ENCODE measurements around the gene HEMK1. TPM values are rescaled to one million over a fixed set of nuclear protein-coding genes. Genes with fewer than 3 reads are reported as not detected.

HEMK1 gene
- total and polyA plus RNA-seq, 2 donors (not counting 1 experiment from before 2014, with no cell fraction given): 34.2 to 43.0 TPM

GRCh38 chr3:50620820-50621219 lies 51.5 kb downstream of the HEMK1 start:
- H3K9me3 Mint-ChIP-seq (ENCODE audit: insufficient read depth): no peaks in the 10 kb centered on the region
- peaks cover 65% of the 10 kb centered on the region for H3K4me1 Mint-ChIP-seq
- POLR2A ChIA-PET: no interaction called here
- Histone ChIP-seq H3K27me3 (replicated peaks in 1 of 4; ENCODE audit: control extremely low read depth in 1 of 4, control insufficient read depth in 3 of 4, insufficient read depth in 4 of 4, low read length in 3 of 4) (no peaks in the 10 kb centered on the region), H3K4me1 (ENCODE audit: control insufficient read depth in 2 of 2, insufficient read depth in 2 of 2, low read length in 2 of 2) (peaks cover 43 to 65% of the 10 kb centered on the region in 2 donors), H3K36me3 (replicated peaks in 1 of 2; ENCODE audit: control extremely low read depth in 1 of 2, control insufficient read depth in 1 of 2, extremely low read depth in 1 of 2, insufficient read depth in 2 of 2, low read length in 1 of 2) (peaks cover 1 to 7% of the 10 kb centered on the region in 2 experiments), H3K4me3 (ENCODE audit: control extremely low read depth in 1 of 5, extremely low read depth in 1 of 5, insufficient read depth in 1 of 5, low read depth in 2 of 5, low read length in 4 of 5) (no peak overlapping the region), H3K9ac (ENCODE audit: low read length) (no peak overlapping the region), H3K79me2 (ENCODE audit: control insufficient read depth, insufficient read depth, low read length) (peaks cover 42% of the 10 kb centered on the region), H3K27ac (ENCODE audit: low read length in 2 of 2) (peak overlapping the region in 1 of 2 donors; percentile 21), H4K20me1 (ENCODE audit: control insufficient read depth, insufficient read depth, low read length, poor library complexity, severe bottlenecking) (peaks cover 19% of the 10 kb centered on the region), H2AFZ (ENCODE audit: insufficient read depth, low read depth, low read length, poor library complexity, severe bottlenecking) (no peak overlapping the region), H3K4me2 (replicated peaks; ENCODE audit: low read depth, low read length, poor library complexity, severe bottlenecking) (no peak overlapping the region), H3K9me3 (ENCODE audit: control extremely low read depth in 1 of 3, control insufficient read depth in 2 of 3, insufficient read depth in 1 of 3, low read length in 2 of 3) (peaks cover 0 to 4% (median 0%) of the 10 kb centered on the region in 3 donors)
- CTCF ChIA-PET: interaction anchor here (14.0 to 17.6 kb wide), 2 partner anchors 31 to 47 kb away, joined by 224 to 541 read pairs; partner anchors contain the start of genes C3orf18 and HEMK1
- WGBS (ENCODE audit: insufficient coverage): no CpG with 5 or more reads among the region's 4 CpGs
- DNase-seq (no peak), ATAC-seq (ENCODE audit: low read depth) (no peak)
- TF ChIP-seq EZH2 (IDR thresholded peaks at IDR 0.05; ENCODE audit: borderline replicate concordance, insufficient read depth, low read depth, low read length, poor library complexity, severe bottlenecking) (no peak), CTCF (IDR thresholded peaks at IDR 0.05) (no peak)
- peak overlapping the region; percentile 50 for H3K27ac Mint-ChIP-seq
- intact Hi-C loops (cut with micrococcal nuclease): no loop called here
- H3K4me3 Mint-ChIP-seq: no peak overlapping the region
- no peaks in the 10 kb centered on the region for H3K27me3 Mint-ChIP-seq

GRCh38 chr3:50622881-50623280 lies 53.6 kb downstream of the HEMK1 start:
- no peak for TF ChIP-seq CTCF (IDR thresholded peaks at IDR 0.05)
- no peak for TF ChIP-seq EZH2 (IDR thresholded peaks at IDR 0.05; ENCODE audit: borderline replicate concordance, insufficient read depth, low read depth, low read length, poor library complexity, severe bottlenecking)
- POLR2A ChIA-PET: no interaction called here
- Mint-ChIP-seq H3K27me3 (no peaks in the 10 kb centered on the region), H3K9me3 (ENCODE audit: insufficient read depth) (no peaks in the 10 kb centered on the region), H3K4me1 (peaks cover 58% of the 10 kb centered on the region), H3K4me3 (no peak overlapping the region), H3K27ac (no peak overlapping the region)
- ATAC-seq (ENCODE audit: low read depth) (no peak), DNase-seq (no peak)
- Histone ChIP-seq H3K27ac (ENCODE audit: low read length in 2 of 2) (no peak overlapping the region), H2AFZ (ENCODE audit: insufficient read depth, low read depth, low read length, poor library complexity, severe bottlenecking) (no peak overlapping the region), H3K79me2 (ENCODE audit: control insufficient read depth, insufficient read depth, low read length) (peaks cover 54% of the 10 kb centered on the region), H3K9me3 (ENCODE audit: control extremely low read depth in 1 of 3, control insufficient read depth in 2 of 3, insufficient read depth in 1 of 3, low read length in 2 of 3) (peaks cover 0 to 4% (median 0%) of the 10 kb centered on the region in 3 donors), H3K4me2 (replicated peaks; ENCODE audit: low read depth, low read length, poor library complexity, severe bottlenecking) (no peak overlapping the region), H3K9ac (ENCODE audit: low read length) (no peak overlapping the region), H3K36me3 (replicated peaks in 1 of 2; ENCODE audit: control extremely low read depth in 1 of 2, control insufficient read depth in 1 of 2, extremely low read depth in 1 of 2, insufficient read depth in 2 of 2, low read length in 1 of 2) (peaks cover 1 to 10% of the 10 kb centered on the region in 2 experiments), H3K27me3 (replicated peaks in 1 of 4; ENCODE audit: control extremely low read depth in 1 of 4, control insufficient read depth in 3 of 4, insufficient read depth in 4 of 4, low read length in 3 of 4) (no peaks in the 10 kb centered on the region), H3K4me1 (ENCODE audit: control insufficient read depth in 2 of 2, insufficient read depth in 2 of 2, low read length in 2 of 2) (peaks cover 35 to 53% of the 10 kb centered on the region in 2 donors), H3K4me3 (ENCODE audit: control extremely low read depth in 1 of 5, extremely low read depth in 1 of 5, insufficient read depth in 1 of 5, low read depth in 2 of 5, low read length in 4 of 5) (no peak overlapping the region), H4K20me1 (ENCODE audit: control insufficient read depth, insufficient read depth, low read length, poor library complexity, severe bottlenecking) (peaks cover 34% of the 10 kb centered on the region)
- intact Hi-C loops (cut with micrococcal nuclease): no loop called here
- CTCF ChIA-PET: interaction anchor here (1.0 to 14.0 kb wide), 3 partner anchors 29 to 73 kb away, joined by 3 to 224 read pairs (median 3); no protein-coding TSS in a partner anchor
- 98% methylated on average over 3 of the region's 3 CpGs for WGBS (ENCODE audit: insufficient coverage)

All from B cell (primary cell).